ENCODE data around the gene MYO1F. TPM values are rescaled to one million over a fixed set of nuclear protein-coding genes. Genes with fewer than 3 reads are reported as not detected.

The MYO1F gene
- total RNA-seq, 2 donors from 2014 or later = 6.1 to 9.4 TPM

DNA sequence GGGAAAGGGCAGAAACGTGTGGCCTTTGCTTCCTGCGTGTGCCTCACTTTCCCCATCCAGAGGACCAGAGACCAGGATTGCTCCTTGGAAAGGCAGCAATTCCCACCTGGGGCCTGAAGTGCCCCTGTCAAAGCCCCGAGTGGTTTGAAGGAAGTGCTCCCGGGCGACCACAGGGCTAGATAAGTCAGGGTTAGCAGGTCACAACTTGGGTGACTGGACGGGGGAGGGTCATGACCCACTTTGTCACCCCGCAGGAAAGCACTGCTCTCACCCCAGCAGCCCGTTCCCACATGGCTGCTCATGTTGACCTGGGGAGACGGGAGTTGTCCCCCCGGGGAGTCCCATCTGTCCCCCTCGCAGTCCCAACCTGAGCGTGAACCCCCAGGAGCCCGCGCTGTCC is 75.3 kb downstream of the MYO1F start:
- TF ChIP-seq, protein P1, sequence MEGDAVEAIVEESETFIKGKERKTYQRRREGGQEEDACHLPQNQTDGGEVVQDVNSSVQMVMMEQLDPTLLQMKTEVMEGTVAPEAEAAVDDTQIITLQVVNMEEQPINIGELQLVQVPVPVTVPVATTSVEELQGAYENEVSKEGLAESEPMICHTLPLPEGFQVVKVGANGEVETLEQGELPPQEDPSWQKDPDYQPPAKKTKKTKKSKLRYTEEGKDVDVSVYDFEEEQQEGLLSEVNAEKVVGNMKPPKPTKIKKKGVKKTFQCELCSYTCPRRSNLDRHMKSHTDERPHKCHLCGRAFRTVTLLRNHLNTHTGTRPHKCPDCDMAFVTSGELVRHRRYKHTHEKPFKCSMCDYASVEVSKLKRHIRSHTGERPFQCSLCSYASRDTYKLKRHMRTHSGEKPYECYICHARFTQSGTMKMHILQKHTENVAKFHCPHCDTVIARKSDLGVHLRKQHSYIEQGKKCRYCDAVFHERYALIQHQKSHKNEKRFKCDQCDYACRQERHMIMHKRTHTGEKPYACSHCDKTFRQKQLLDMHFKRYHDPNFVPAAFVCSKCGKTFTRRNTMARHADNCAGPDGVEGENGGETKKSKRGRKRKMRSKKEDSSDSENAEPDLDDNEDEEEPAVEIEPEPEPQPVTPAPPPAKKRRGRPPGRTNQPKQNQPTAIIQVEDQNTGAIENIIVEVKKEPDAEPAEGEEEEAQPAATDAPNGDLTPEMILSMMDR (IDR thresholded peaks at IDR 0.05) = no peak
- TF ChIP-seq POLR2AphosphoS5 (IDR thresholded peaks at IDR 0.05) = no peak
- TF ChIP-seq POLR2A (IDR thresholded peaks at IDR 0.05) = no peak
- 77% methylated on average over 14 of the region's 14 CpGs for WGBS
- no peaks in the 10 kb centered on the region for H3K9me3 ChIP-seq
- H3K27ac ChIP-seq = no peak overlapping the region
- H3K36me3 ChIP-seq = no peaks in the 10 kb centered on the region
- intact Hi-C loops (cut with DNase I) = loop anchor here (10.0 kb wide), 1 partner anchor 147 kb away; no protein-coding TSS in a partner anchor
- H3K4me3 ChIP-seq = no peak overlapping the region
- H3K4me1 ChIP-seq (replicated peaks) = peaks cover 3% of the 10 kb centered on the region
- H3K27me3 ChIP-seq (replicated peaks; ENCODE audit: insufficient read depth) = no peaks in the 10 kb centered on the region
- DNase-seq (ENCODE audit: low spot score) = no peak

DNA sequence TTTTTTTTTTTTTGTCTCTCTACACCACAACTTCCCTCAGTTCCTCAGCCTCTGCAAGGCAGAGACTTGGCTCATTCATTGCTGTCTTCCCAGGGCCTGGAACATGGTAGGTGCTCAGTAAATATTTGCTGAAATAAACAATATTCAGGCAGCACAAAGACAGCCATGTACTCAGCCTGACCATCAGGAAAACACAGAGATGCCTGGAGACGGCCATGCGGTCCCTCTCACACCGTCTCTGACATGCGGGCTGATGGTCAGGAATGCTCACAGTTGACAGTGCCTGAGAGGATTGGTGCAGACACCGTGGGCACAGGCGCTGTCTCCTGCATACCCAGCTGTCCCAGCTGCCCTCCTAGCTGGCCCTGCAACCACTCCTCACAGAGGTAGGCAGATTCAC is 75.7 kb downstream of the MYO1F start:
- H3K27me3 ChIP-seq (replicated peaks; ENCODE audit: insufficient read depth) = no peaks in the 10 kb centered on the region
- 81% methylated on average over 6 of the region's 6 CpGs for WGBS
- H3K36me3 ChIP-seq = no peaks in the 10 kb centered on the region
- intact Hi-C loops (cut with DNase I) = loop anchor here (10.0 kb wide), 1 partner anchor 147 kb away; no protein-coding TSS in a partner anchor
- no peak overlapping the region for H3K4me3 ChIP-seq
- H3K27ac ChIP-seq = no peak overlapping the region
- H3K9me3 ChIP-seq = no peaks in the 10 kb centered on the region
- DNase-seq (ENCODE audit: low spot score) = no peak
- TF ChIP-seq POLR2AphosphoS5 (IDR thresholded peaks at IDR 0.05) = no peak
- TF ChIP-seq, protein P1 (IDR thresholded peaks at IDR 0.05) = no peak
- no peak for TF ChIP-seq POLR2A (IDR thresholded peaks at IDR 0.05)
- peaks cover 3% of the 10 kb centered on the region for H3K4me1 ChIP-seq (replicated peaks)

DNA sequence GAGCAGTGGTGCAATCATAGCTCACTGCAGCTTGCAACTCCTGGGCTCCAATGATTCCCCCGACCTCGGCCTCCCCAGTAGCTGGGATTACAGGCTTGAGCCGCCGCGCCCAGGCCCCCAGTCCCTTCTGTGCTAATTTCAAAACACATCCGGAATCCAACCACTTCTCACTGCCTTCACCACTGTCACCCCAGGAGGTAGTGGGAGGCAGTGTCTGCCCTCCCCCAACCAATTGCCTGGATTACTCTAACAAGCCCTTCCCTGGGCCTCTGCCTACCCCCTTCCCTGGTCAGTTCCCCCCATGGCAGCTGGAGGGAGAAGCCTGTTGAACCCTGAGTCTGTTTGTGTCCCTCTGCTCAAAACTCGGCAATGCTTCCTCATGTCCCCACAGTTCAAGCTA is 77.1 kb downstream of the MYO1F start:
- intact Hi-C loops (cut with DNase I) = loop anchor here (10.0 kb wide), 1 partner anchor 145 kb away; no protein-coding TSS in a partner anchor
- Histone ChIP-seq H3K27me3 (replicated peaks; ENCODE audit: insufficient read depth) (no peaks in the 10 kb centered on the region), H3K36me3 (no peaks in the 10 kb centered on the region), H3K4me1 (replicated peaks) (no peaks in the 10 kb centered on the region), H3K4me3 (no peak overlapping the region), H3K27ac (no peak overlapping the region), H3K9me3 (no peaks in the 10 kb centered on the region)
- no peak for DNase-seq (ENCODE audit: low spot score)
- TF ChIP-seq, protein P1 (IDR thresholded peaks at IDR 0.05) = no peak
- TF ChIP-seq POLR2A (IDR thresholded peaks at IDR 0.05) (no peak), POLR2AphosphoS5 (IDR thresholded peaks at IDR 0.05) (no peak)
- 51% methylated on average over 7 of the region's 7 CpGs for WGBS

DNA sequence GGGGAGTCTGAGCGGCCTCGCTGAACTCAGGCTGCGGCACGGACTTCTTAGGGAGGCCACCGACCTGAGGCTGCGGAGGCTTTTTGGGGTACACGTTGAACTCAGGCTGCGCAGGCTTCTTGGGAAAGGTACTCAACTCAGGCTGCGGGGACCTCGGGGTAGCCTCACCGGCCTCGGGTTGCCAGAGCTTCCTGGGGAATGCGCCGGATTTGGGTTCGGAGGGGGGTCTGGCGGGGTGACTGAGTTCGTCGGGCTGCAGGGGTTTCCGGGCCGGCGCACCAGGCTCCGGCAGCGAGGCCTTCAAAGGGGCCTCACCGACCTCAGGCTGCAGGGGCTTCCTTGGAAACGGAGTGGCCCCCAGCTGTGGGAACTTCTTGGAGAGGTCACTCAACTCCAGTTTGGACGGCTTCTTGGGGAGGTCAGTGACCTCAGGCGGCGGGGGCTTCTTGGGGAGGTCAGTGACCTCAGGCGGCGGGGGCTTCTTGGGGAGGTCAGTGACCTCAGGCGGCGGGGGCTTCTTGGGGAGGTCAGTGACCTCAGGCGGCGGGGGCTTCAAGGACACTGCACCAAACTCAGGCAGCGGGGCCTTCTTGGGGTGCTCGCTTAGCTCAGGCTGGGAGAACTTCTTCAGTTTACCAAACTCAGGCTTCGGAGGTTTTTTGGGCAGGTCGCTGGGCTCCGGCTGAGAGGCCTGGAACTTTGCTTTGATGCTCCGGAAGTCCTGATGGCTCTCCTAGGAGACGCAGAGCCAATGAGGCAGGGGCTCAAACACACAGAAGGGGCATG is 78.0 kb downstream of the MYO1F start:
- no peaks in the 10 kb centered on the region for H3K27me3 ChIP-seq (replicated peaks; ENCODE audit: insufficient read depth)
- intact Hi-C loops (cut with DNase I) = no loop called here
- no peaks in the 10 kb centered on the region for H3K4me1 ChIP-seq (replicated peaks)
- H3K4me3 ChIP-seq = no peak overlapping the region
- H3K36me3 ChIP-seq = no peaks in the 10 kb centered on the region
- no peak for DNase-seq (ENCODE audit: low spot score)
- 93% methylated on average over 27 of the region's 41 CpGs for WGBS
- no peak for TF ChIP-seq POLR2A (IDR thresholded peaks at IDR 0.05)
- TF ChIP-seq, protein P1 (IDR thresholded peaks at IDR 0.05) = no peak
- no peak for TF ChIP-seq POLR2AphosphoS5 (IDR thresholded peaks at IDR 0.05)
- no peak overlapping the region for H3K27ac ChIP-seq
- no peaks in the 10 kb centered on the region for H3K9me3 ChIP-seq

DNA sequence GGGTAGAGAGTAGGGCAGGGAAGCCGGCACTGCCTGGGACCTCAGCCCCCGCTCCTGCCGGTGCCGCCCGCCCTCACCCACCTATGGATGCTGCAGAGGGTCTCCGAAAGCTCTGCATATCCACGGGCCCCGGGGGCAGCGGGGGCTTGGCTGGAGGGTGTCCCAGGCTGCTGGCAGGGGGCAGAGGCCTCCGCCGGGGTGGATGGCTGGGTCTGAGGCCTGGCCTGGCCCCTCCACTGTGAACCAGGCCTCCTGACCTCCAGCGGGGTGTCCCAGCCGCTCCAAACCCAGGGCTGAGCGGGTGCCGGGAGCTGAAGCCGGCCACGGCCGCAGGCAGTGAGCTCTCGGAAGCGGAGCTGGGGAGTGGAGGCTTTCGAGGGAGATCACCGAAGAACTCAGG is 78.9 kb downstream of the MYO1F start:
- DNase-seq (ENCODE audit: low spot score) = no peak
- no peak overlapping the region for H3K27ac ChIP-seq
- intact Hi-C loops (cut with DNase I) = no loop called here
- no peaks in the 10 kb centered on the region for H3K27me3 ChIP-seq (replicated peaks; ENCODE audit: insufficient read depth)
- no peak overlapping the region for H3K4me3 ChIP-seq
- H3K4me1 ChIP-seq (replicated peaks) = no peaks in the 10 kb centered on the region
- no peaks in the 10 kb centered on the region for H3K36me3 ChIP-seq
- 92% methylated on average over 21 of the region's 22 CpGs for WGBS
- TF ChIP-seq, protein P1 (IDR thresholded peaks at IDR 0.05) = no peak
- no peak for TF ChIP-seq POLR2AphosphoS5 (IDR thresholded peaks at IDR 0.05)
- TF ChIP-seq POLR2A (IDR thresholded peaks at IDR 0.05) = no peak
- H3K9me3 ChIP-seq = no peaks in the 10 kb centered on the region
